ENCODE data around the gene ARAP3. TPM values are rescaled to one million over a fixed set of nuclear protein-coding genes. Genes with fewer than 3 reads are reported as not detected.

ARAP3 gene
- total RNA-seq, 1 experiment from 2014 or later: not detected

Other genes starting within 250 kb of the ARAP3 start
- 1.0 and 7.7 TPM in 2 replicates for gene PCDHGC3, start 206.3 kb downstream of the ARAP3 start, total RNA-seq (2014; rRNA removed; shearing (Covaris generic))
- gene PCDHGC4, start 197.2 kb downstream of the ARAP3 start, total RNA-seq (2014; rRNA removed; shearing (Covaris generic)): not detected in 2 replicates
- gene PCDHGC5, start 193.1 kb downstream of the ARAP3 start, total RNA-seq (2014; rRNA removed; shearing (Covaris generic)): 0.14 and 0.18 TPM in 2 replicates
- gene DIAPH1, start 63.2 kb downstream of the ARAP3 start, total RNA-seq (2014; rRNA removed; shearing (Covaris generic)): 23.5 and 34.0 TPM in 2 replicates
- 105 and 117 TPM in 2 replicates for gene HDAC3, start 45.4 kb downstream of the ARAP3 start, total RNA-seq (2014; rRNA removed; shearing (Covaris generic))
- gene RELL2, start 45.2 kb downstream of the ARAP3 start, total RNA-seq (2014; rRNA removed; shearing (Covaris generic)): 9.9 and 21.2 TPM in 2 replicates
- gene FCHSD1, start 30.8 kb downstream of the ARAP3 start, total RNA-seq (2014; rRNA removed; shearing (Covaris generic)): 8.8 and 17.7 TPM in 2 replicates
- gene PCDH1, start 196.2 kb upstream of the ARAP3 start, total RNA-seq (2014; rRNA removed; shearing (Covaris generic)): 1.2 and 1.8 TPM in 2 replicates
- gene DELE1, start 241.6 kb upstream of the ARAP3 start, total RNA-seq (2014; rRNA removed; shearing (Covaris generic)): 87.4 and 96.0 TPM in 2 replicates

Data from G401 (cell line).